HEK293 (cell line): ENCODE data around the gene DRC7.

Source experiments
- CTCF ChIA-PET: fragments of 350-600 bp; formaldehyde crosslinking; extraction: SDS; loops from one replicate; lab custom pipeline; 2021; ENCODE audit warnings: antibody characterized with exemption; lab: Yijun Ruan, JAX
- POLR2A ChIA-PET: fragments of 300-600 bp; formaldehyde crosslinking; extraction: SDS; loops from one replicate; lab custom pipeline; 2020; ENCODE audit warnings: antibody characterized with exemption, inconsistent platforms; lab: Yijun Ruan, JAX
- H3K27ac ChIP-seq: fragments of 200-500 bp; sonication (Bioruptor generic); 2 replicates; pipeline ENCODE4 v1.5.1; 2014; ENCODE audit warnings: low read depth, low read length, control low read depth, inconsistent platforms; ENCODE audit errors: extremely low read depth
- H3K36me3 ChIP-seq, 2 experiments: fragments of 200-500 bp in 1 of 2; sonication (Bioruptor generic) in 1 of 2; 1 replicate in 1 of 2; 2 replicates in 1 of 2; pipeline ENCODE4 v1.5.1; 2014 to 2017; ENCODE audit warnings: inconsistent platforms in 2 of 2, low read length in 2 of 2; ENCODE audit not compliant: control insufficient read depth in 2 of 2, insufficient read depth in 1 of 2
- H3K4me1 ChIP-seq: fragments of 200-500 bp; sonication (Bioruptor generic); 2 replicates; pipeline ENCODE4 v1.5.1; 2014; ENCODE audit warnings: mild to moderate bottlenecking, low read length, inconsistent platforms; ENCODE audit not compliant: control insufficient read depth, insufficient read depth
- H3K4me3 ChIP-seq: 2 replicates; pipeline ENCODE4 v1.5.1; 2011; ENCODE audit warnings: low read depth, mild to moderate bottlenecking, control low read depth, low read length, moderate library complexity
- H3K9me3 ChIP-seq: fragments of 200-500 bp; sonication (Bioruptor generic); 2 replicates; pipeline ENCODE4 v1.5.1; 2014; ENCODE audit warnings: low read depth, low read length, inconsistent platforms; ENCODE audit not compliant: control insufficient read depth, insufficient read depth
- GLI4 ChIP-seq: fragments of 450-650 bp; formaldehyde crosslinking; IDR thresholded peaks from 2 replicates; pipeline ENCODE4 v1.5.1; 2016; ENCODE audit warnings: missing biosample characterization, missing genetic modification characterization
- KLF8 ChIP-seq: fragments of 450-650 bp; formaldehyde crosslinking; IDR thresholded peaks from 2 replicates; pipeline ENCODE4 v1.5.1; 2016; ENCODE audit warnings: missing biosample characterization, missing genetic modification characterization
- ZBTB49 ChIP-seq: fragments of 450-650 bp; formaldehyde crosslinking; IDR thresholded peaks from 2 replicates; pipeline ENCODE4 v1.5.1; 2016; ENCODE audit warnings: missing biosample characterization, missing genetic modification characterization, low read depth
- ZBTB7A ChIP-seq: fragments of 450-650 bp; formaldehyde crosslinking; IDR thresholded peaks from 2 replicates; pipeline ENCODE4 v1.5.1; 2016; ENCODE audit warnings: low read depth, missing biosample characterization, missing genetic modification characterization
- ZIC2 ChIP-seq: fragments of 450-650 bp; formaldehyde crosslinking; IDR thresholded peaks from 2 replicates; pipeline ENCODE4 v1.5.1; 2016; ENCODE audit warnings: missing biosample characterization, missing genetic modification characterization
- ZNF114 ChIP-seq: fragments of 450-650 bp; formaldehyde crosslinking; IDR thresholded peaks from 2 replicates; pipeline ENCODE4 v1.5.0; 2017; ENCODE audit warnings: missing biosample characterization, missing genetic modification characterization
- ZNF16 ChIP-seq: fragments of 450-650 bp; formaldehyde crosslinking; IDR thresholded peaks from 2 replicates; pipeline ENCODE4 v1.5.1; 2016; ENCODE audit warnings: low read depth, missing biosample characterization, missing genetic modification characterization
- ZNF510 ChIP-seq: fragments of 450-650 bp; formaldehyde crosslinking; IDR thresholded peaks from 2 replicates; pipeline ENCODE4 v1.5.1; 2018; ENCODE audit warnings: mild to moderate bottlenecking, missing genetic modification characterization, missing biosample characterization; ENCODE audit not compliant: insufficient replicate concordance
- ZNF548 ChIP-seq: fragments of 450-650 bp; formaldehyde crosslinking; IDR thresholded peaks from 2 replicates; pipeline ENCODE4 v1.5.1; 2016; ENCODE audit warnings: missing biosample characterization, missing genetic modification characterization
- ZNF654 ChIP-seq: fragments of 450-650 bp; formaldehyde crosslinking; IDR thresholded peaks from 2 replicates; pipeline ENCODE4 v1.5.1; 2016; ENCODE audit warnings: low read depth, missing biosample characterization, missing genetic modification characterization
- TF ChIP-seq, protein P1 (sequence below): fragments of 450-650 bp; formaldehyde crosslinking; IDR thresholded peaks from 2 replicates; pipeline ENCODE4 v1.5.1; 2016; ENCODE audit warnings: missing biosample characterization, missing genetic modification characterization
- TF ChIP-seq, protein P2 (sequence below): fragments of 450-650 bp; formaldehyde crosslinking; IDR thresholded peaks from 2 replicates; pipeline ENCODE4 v1.5.1; 2016; ENCODE audit warnings: missing biosample characterization, missing genetic modification characterization
- TF ChIP-seq, protein P3 (sequence below): fragments of 450-650 bp; formaldehyde crosslinking; IDR thresholded peaks from 2 replicates; pipeline ENCODE4 v1.5.0; 2017; ENCODE audit warnings: missing biosample characterization, missing genetic modification characterization, borderline replicate concordance

DRC7 gene

DNA sequence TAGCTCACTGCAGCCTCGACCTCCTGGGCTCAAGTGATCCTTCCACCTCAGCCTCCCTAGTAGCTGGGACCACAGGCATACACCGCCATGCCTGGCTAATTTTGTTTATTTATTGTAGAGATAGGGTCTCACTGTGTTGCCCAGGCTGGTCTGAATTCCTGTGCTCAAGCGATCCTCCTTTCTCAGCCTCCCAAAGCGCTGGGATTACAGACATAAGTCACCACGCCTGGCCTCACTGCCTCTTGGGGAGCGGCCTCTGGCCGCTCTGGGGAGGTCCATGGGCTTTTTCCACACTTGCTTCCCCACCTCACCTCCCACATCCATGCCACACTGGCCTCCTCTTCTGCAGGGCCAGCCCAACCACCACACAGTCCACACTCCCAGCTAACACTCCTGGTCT, 44.8 kb upstream of the DRC7 start (continued):
- TF ChIP-seq ZBTB49 (tag by site-specific recombination) (no peak), ZBTB7A (tag by site-specific recombination) (no peak), ZNF114 (tag by site-specific recombination) (no peak), GLI4 (tag by site-specific recombination) (no peak), ZNF548 (tag by site-specific recombination) (no peak)
- TF ChIP-seq, protein P1, sequence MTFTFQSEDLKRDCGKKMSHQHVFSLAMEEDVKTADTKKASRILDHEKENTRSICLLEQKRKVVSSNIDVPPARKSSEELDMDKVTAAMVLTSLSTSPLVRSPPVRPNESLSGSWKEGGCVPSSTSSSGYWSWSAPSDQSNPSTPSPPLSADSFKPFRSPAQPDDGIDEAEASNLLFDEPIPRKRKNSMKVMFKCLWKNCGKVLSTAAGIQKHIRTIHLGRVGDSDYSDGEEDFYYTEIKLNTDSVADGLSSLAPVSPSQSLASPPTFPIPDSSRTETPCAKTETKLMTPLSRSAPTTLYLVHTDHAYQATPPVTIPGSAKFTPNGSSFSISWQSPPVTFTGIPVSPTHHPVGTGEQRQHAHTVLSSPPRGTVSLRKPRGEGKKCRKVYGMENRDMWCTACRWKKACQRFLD (tag by site-specific recombination), result no peak

- Histone ChIP-seq H3K9me3 (no peaks in the 10 kb centered on the region), H3K4me1 (no peaks in the 10 kb centered on the region), H3K27ac (no peak overlapping the region), H3K4me3 (no peak overlapping the region), H3K36me3 (no peaks in the 10 kb centered on the region)
- POLR2A ChIA-PET, result no interaction called here
- CTCF ChIA-PET, result interaction anchor here (0.6 to 5.8 kb wide), 4 partner anchors 75 to 331 kb away, joined by 3 to 87 read pairs (median 5); no protein-coding TSS in a partner anchor
- TF ChIP-seq ZIC2 (peak; percentile 84), ZNF16 (tag by site-specific recombination) (peak; percentile 75), ZNF654 (tag by site-specific recombination) (no peak), ZNF510 (tag by site-specific recombination) (peak; percentile 83), KLF8 (tag by site-specific recombination) (no peak)
- TF ChIP-seq, protein P2, sequence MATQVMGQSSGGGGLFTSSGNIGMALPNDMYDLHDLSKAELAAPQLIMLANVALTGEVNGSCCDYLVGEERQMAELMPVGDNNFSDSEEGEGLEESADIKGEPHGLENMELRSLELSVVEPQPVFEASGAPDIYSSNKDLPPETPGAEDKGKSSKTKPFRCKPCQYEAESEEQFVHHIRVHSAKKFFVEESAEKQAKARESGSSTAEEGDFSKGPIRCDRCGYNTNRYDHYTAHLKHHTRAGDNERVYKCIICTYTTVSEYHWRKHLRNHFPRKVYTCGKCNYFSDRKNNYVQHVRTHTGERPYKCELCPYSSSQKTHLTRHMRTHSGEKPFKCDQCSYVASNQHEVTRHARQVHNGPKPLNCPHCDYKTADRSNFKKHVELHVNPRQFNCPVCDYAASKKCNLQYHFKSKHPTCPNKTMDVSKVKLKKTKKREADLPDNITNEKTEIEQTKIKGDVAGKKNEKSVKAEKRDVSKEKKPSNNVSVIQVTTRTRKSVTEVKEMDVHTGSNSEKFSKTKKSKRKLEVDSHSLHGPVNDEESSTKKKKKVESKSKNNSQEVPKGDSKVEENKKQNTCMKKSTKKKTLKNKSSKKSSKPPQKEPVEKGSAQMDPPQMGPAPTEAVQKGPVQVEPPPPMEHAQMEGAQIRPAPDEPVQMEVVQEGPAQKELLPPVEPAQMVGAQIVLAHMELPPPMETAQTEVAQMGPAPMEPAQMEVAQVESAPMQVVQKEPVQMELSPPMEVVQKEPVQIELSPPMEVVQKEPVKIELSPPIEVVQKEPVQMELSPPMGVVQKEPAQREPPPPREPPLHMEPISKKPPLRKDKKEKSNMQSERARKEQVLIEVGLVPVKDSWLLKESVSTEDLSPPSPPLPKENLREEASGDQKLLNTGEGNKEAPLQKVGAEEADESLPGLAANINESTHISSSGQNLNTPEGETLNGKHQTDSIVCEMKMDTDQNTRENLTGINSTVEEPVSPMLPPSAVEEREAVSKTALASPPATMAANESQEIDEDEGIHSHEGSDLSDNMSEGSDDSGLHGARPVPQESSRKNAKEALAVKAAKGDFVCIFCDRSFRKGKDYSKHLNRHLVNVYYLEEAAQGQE (tag by site-specific recombination), result no peak
- TF ChIP-seq, protein P3, sequence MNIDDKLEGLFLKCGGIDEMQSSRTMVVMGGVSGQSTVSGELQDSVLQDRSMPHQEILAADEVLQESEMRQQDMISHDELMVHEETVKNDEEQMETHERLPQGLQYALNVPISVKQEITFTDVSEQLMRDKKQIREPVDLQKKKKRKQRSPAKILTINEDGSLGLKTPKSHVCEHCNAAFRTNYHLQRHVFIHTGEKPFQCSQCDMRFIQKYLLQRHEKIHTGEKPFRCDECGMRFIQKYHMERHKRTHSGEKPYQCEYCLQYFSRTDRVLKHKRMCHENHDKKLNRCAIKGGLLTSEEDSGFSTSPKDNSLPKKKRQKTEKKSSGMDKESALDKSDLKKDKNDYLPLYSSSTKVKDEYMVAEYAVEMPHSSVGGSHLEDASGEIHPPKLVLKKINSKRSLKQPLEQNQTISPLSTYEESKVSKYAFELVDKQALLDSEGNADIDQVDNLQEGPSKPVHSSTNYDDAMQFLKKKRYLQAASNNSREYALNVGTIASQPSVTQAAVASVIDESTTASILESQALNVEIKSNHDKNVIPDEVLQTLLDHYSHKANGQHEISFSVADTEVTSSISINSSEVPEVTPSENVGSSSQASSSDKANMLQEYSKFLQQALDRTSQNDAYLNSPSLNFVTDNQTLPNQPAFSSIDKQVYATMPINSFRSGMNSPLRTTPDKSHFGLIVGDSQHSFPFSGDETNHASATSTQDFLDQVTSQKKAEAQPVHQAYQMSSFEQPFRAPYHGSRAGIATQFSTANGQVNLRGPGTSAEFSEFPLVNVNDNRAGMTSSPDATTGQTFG (tag by site-specific recombination), result no peak
- TF ChIP-seq, protein P1 (tag by site-specific recombination), result no peak
Observed at GRCh38 chr16:57651344-57652333, 43.0 kb upstream of the DRC7 start.
